Epithelial cell of esophagus (primary cell): ENCODE measurements around the gene PDE2A.

Source experiments
- DNase-seq: peaks from one replicate; pipeline ENCODE4 v3.0.0; 2010; ENCODE audit warnings: low read depth
- H3K4me3 ChIP-seq: 2 replicates; pipeline ENCODE4 v1.5.1; 2011; ENCODE audit warnings: mild to moderate bottlenecking, low read length, control low read depth
- CTCF ChIP-seq: IDR thresholded peaks from 2 replicates; pipeline ENCODE4 v1.5.1; 2011; ENCODE audit warnings: low read depth, mild to moderate bottlenecking, low read length, control low read depth, inconsistent platforms; ENCODE audit not compliant: insufficient read depth; ENCODE audit errors: missing control alignments

PDE2A gene

GRCh38 chr11:72599325-72600117 is 74.7 kb downstream of the PDE2A start:
- DNase-seq, result no peak
- no peak for TF ChIP-seq CTCF
- no peak overlapping the region for H3K4me3 ChIP-seq

- no peak for DNase-seq
- peak; percentile 7 for TF ChIP-seq CTCF
- no peak overlapping the region for H3K4me3 ChIP-seq
Observed at GRCh38 chr11:72598906-72599305, 75.3 kb downstream of the PDE2A start.

GRCh38 chr11:72598466-72598865 is 75.8 kb downstream of the PDE2A start:
- TF ChIP-seq CTCF, result no peak
- DNase-seq, result no peak

GRCh38 chr11:72597721-72598120 is 76.5 kb downstream of the PDE2A start:
- TF ChIP-seq CTCF, result no peak
- DNase-seq, result no peak
- H3K4me3 ChIP-seq, result no peak overlapping the region

More at GRCh38 chr11:72598466-72598865, 75.8 kb downstream of the PDE2A start:
- H3K4me3 ChIP-seq, result no peak overlapping the region

- no peak overlapping the region for H3K4me3 ChIP-seq
- no peak for TF ChIP-seq CTCF
- DNase-seq, result no peak
Observed at GRCh38 chr11:72595292-72595684, 78.9 kb downstream of the PDE2A start.

GRCh38 chr11:72594493-72595291 is 79.5 kb downstream of the PDE2A start:
- no peak for DNase-seq
- H3K4me3 ChIP-seq, result no peak overlapping the region
- TF ChIP-seq CTCF, result no peak
